GM12878 (cell line): Measurements from ENCODE around the gene AUNIP. TPM values are rescaled to one million over a fixed set of nuclear protein-coding genes. Genes with fewer than 3 reads are reported as not detected.

Experiments used
- ATAC-seq: fragments of 200-7000 bp; cut with Tn5 transposase; 3 replicates; pipeline ENCODE4 v1.9.1; 2020; ENCODE audit warnings: mild to moderate bottlenecking, moderate library complexity
- BruUV-seq: library from RNA; stranded (reverse); fragments of 400-500 nt; replicated peaks from 2 replicates; lab custom pipeline; 2021; lab: Mats Ljungman, UMichigan
- CTCF ChIA-PET: fragments of 300-600 bp; sonication (Branson Sonifier 250); formaldehyde crosslinking; extraction: SDS; loops from one replicate; lab custom pipeline; 2021; ENCODE audit warnings: inconsistent platforms; lab: Yijun Ruan, JAX
- POLR2A ChIA-PET: fragments of 350-600 bp; formaldehyde crosslinking; extraction: SDS; loops from one replicate; lab custom pipeline; 2021; ENCODE audit warnings: inconsistent platforms; lab: Charles Lee
- RAD21 ChIA-PET: fragments of 300-600 bp; sonication (Branson Sonifier 250); formaldehyde crosslinking; loops from one replicate; lab custom pipeline; 2023; ENCODE audit warnings: antibody characterized with exemption; ENCODE audit not compliant: unreplicated experiment; lab: Charles Lee
- SMC1A ChIA-PET: fragments of 300-600 bp; sonication (Branson Sonifier 250); formaldehyde crosslinking; loops from one replicate; lab custom pipeline; 2023; ENCODE audit not compliant: unreplicated experiment, uncharacterized antibody; lab: Charles Lee
- DNase-seq: peaks from one replicate; pipeline ENCODE4 v3.0.0-alpha.2; 2011; ENCODE audit warnings: low read depth, low spot score
- FAIRE-seq: peaks from 3 replicates; lab custom pipeline; 2011; peaks lifted over from hg19 to GRCh38; lab: Jason Lieb, UNC
- H2AFZ ChIP-seq: 2 replicates; pipeline ENCODE4 v1.6.0; 2011; ENCODE audit warnings: low read depth, low read length, control low read depth; ENCODE audit not compliant: control insufficient read depth
- H3K27ac ChIP-seq: 2 replicates; pipeline ENCODE4 v1.5.1; 2011; ENCODE audit warnings: control low read depth; ENCODE audit not compliant: control insufficient read depth, insufficient read depth
- H3K27me3 ChIP-seq, 2 experiments: replicated peaks in 1 of 2; 2 replicates each; pipeline versions ENCODE4 v1.6.0 to v1.6.1; 2011; ENCODE audit warnings: low read length in 1 of 2; ENCODE audit not compliant: control insufficient read depth in 2 of 2, insufficient read depth in 2 of 2
- H3K36me3 ChIP-seq, 2 experiments: 2 replicates each; pipeline ENCODE4 v1.5.1; 2011; ENCODE audit warnings: low read length in 1 of 2; ENCODE audit not compliant: control insufficient read depth in 2 of 2, insufficient read depth in 2 of 2
- H3K4me1 ChIP-seq: 2 replicates; pipeline ENCODE4 v1.6.1; 2011; ENCODE audit warnings: mild to moderate bottlenecking, low read length, moderate library complexity, mixed read lengths; ENCODE audit not compliant: control insufficient read depth, insufficient read depth
- H3K4me2 ChIP-seq: 2 replicates; pipeline ENCODE4 v1.6.0; 2011; ENCODE audit warnings: control low read depth; ENCODE audit not compliant: control insufficient read depth, insufficient read depth
- H3K4me3 ChIP-seq: fragments of 200-600 bp; sonication (generic); 2 replicates; pipeline ENCODE4 v1.5.1; 2016
- H3K79me2 ChIP-seq: 2 replicates; pipeline ENCODE4 v1.6.0; 2011; ENCODE audit warnings: low read length; ENCODE audit not compliant: control insufficient read depth, insufficient read depth
- H3K9ac ChIP-seq: 2 replicates; pipeline ENCODE4 v1.8.0; 2011; ENCODE audit warnings: low read length, control low read depth, mixed read lengths; ENCODE audit not compliant: control insufficient read depth, insufficient read depth
- H3K9me3 ChIP-seq: replicated peaks from 3 replicates; pipeline ENCODE4 v1.5.1; 2011; ENCODE audit warnings: mild to moderate bottlenecking, low read length; ENCODE audit not compliant: control insufficient read depth, insufficient read depth
- H4K20me1 ChIP-seq: 2 replicates; pipeline ENCODE4 v1.6.0; 2011; ENCODE audit not compliant: control insufficient read depth, insufficient read depth
- ATF7 ChIP-seq: fragments of 450-650 bp; IDR thresholded peaks from 2 replicates; pipeline ENCODE4 v1.6.1; 2016; ENCODE audit warnings: low read depth, mild to moderate bottlenecking
- BHLHE40 ChIP-seq, 2 experiments: fragments of 450-650 bp in 1 of 2; IDR thresholded peaks; 2 replicates each; pipeline ENCODE4 v1.6.1; 2011 to 2017; ENCODE audit warnings: low read depth in 2 of 2, borderline replicate concordance in 1 of 2, improper control_type of control experiment in 1 of 2, low read length in 1 of 2, mild to moderate bottlenecking in 1 of 2
- CHD2 ChIP-seq: IDR thresholded peaks from 2 replicates; pipeline ENCODE4 v1.6.1; 2011; ENCODE audit warnings: low read depth, low read length, improper control_type of control experiment, borderline replicate concordance
- ESRRA ChIP-seq: IDR thresholded peaks from 2 replicates; pipeline ENCODE4 v1.6.1; 2012; ENCODE audit warnings: mild to moderate bottlenecking, low read length, improper control_type of control experiment
- FOXK2 ChIP-seq: fragments of 450-650 bp; IDR thresholded peaks from 2 replicates; pipeline ENCODE4 v1.6.1; 2017; ENCODE audit warnings: mild to moderate bottlenecking, moderate library complexity
- KDM1A ChIP-seq: fragments of 200-600 bp; sonication (generic); IDR thresholded peaks from 2 replicates; pipeline ENCODE4 v1.6.1; 2016; ENCODE audit warnings: borderline replicate concordance
- MEF2B ChIP-seq: fragments of 450-650 bp; IDR thresholded peaks from 2 replicates; pipeline ENCODE4 v1.6.1; 2018; ENCODE audit warnings: mild to moderate bottlenecking, moderate library complexity; ENCODE audit not compliant: partially characterized antibody, poor library complexity, severe bottlenecking
- NBN ChIP-seq: fragments of 450-650 bp; IDR thresholded peaks from 2 replicates; pipeline ENCODE4 v1.6.1; 2016
- NR2C1 ChIP-seq: fragments of 450-650 bp; IDR thresholded peaks from 2 replicates; pipeline ENCODE4 v1.6.1; 2017; ENCODE audit warnings: antibody characterized with exemption, mild to moderate bottlenecking, moderate library complexity
- POU2F2 ChIP-seq: IDR thresholded peaks from 3 replicates; pipeline ENCODE4 v1.6.1; 2011; ENCODE audit warnings: low read depth, mild to moderate bottlenecking, low read length, borderline replicate concordance
- RUNX3 ChIP-seq: IDR thresholded peaks from 2 replicates; pipeline ENCODE4 v1.6.1; 2012; ENCODE audit warnings: low read length, inconsistent platforms
- SMAD1 ChIP-seq: fragments of 450-650 bp; IDR thresholded peaks from 2 replicates; pipeline ENCODE4 v1.6.1; 2018; ENCODE audit warnings: mild to moderate bottlenecking, low read depth; ENCODE audit not compliant: partially characterized antibody
- SP1 ChIP-seq: IDR thresholded peaks from one replicate; pipeline ENCODE4 v1.6.1; 2011; ENCODE audit warnings: low read depth, low read length
- WGBS: methylation state at CpG from one replicate; pipeline ENCODE4 v1.1.6; 2016; ENCODE audit warnings: low lambda C conversion rate; ENCODE audit not compliant: insufficient replicate concordance, insufficient coverage; ENCODE audit errors: missing lambda C conversion rate; 5-methylcytosine and 5-hydroxymethylcytosine counted together
- in situ Hi-C: fragments of 300-500 bp; cut with MboI; formaldehyde crosslinking; loops from 9 replicates; pipeline ENCODE4 v1.14.3; 2018; ENCODE audit warnings: mixed read lengths
- intact Hi-C: fragments of 100-400 bp; cut with micrococcal nuclease; formaldehyde crosslinking; loops from one replicate; pipeline ENCODE4 v1.14.2; 2022; ENCODE audit not compliant: unreplicated experiment
- polyA plus RNA-seq, 11 experiments: library from polyadenylated mRNA; depleted of rRNA in 4 of 11; unstranded in 6 of 11; stranded (reverse) in 5 of 11; fragments of >200 nt; fragmentation: Nextera tagmentation in 4 of 11; fragmentation: Illumina TruSeq in 1 of 11; extraction: Ambion mirVana in 4 of 11; extraction: Trizol in 1 of 11; gene quantifications; 1 replicate in 1 of 11; 2 replicates in 10 of 11; pipeline versions ENCODE4 v1.2.1 to v1.2.3, GENCODE V29; 2011 to 2016; ENCODE audit warnings: inconsistent platforms in 2 of 11, missing spikeins in 2 of 11, low read depth in 1 of 11
- total RNA-seq, 4 experiments: library from RNA; depleted of rRNA in 3 of 4; stranded (reverse); fragments of >200 nt in 3 of 4; fragmentation: Illumina TruSeq in 1 of 4; extraction: Trizol in 1 of 4; gene quantifications; 2 replicates each; pipeline versions ENCODE4 v1.2.1 to v1.2.3, GENCODE V29; 2013 to 2021
- TF ChIP-seq, protein P1 (sequence below): fragments of 450-650 bp; IDR thresholded peaks from 2 replicates; pipeline ENCODE4 v1.6.1; 2018; ENCODE audit warnings: borderline replicate concordance, mild to moderate bottlenecking; ENCODE audit not compliant: partially characterized antibody
- TF ChIP-seq, protein P2 (sequence below): IDR thresholded peaks from 2 replicates; pipeline ENCODE4 v1.6.1; 2012; ENCODE audit warnings: low read depth, low read length, improper control_type of control experiment
- TF ChIP-seq, protein P3 (sequence below): fragments of 450-650 bp; conservative IDR thresholded peaks from 2 replicates; pipeline ENCODE4 v1.6.1; 2017; ENCODE audit warnings: mild to moderate bottlenecking, moderate library complexity
- TF ChIP-seq, protein P4 (sequence below): fragments of 450-650 bp; IDR thresholded peaks from 2 replicates; pipeline ENCODE4 v1.6.1; 2017; ENCODE audit warnings: low read depth, mild to moderate bottlenecking, moderate library complexity

The AUNIP gene
- total and polyA plus RNA-seq, 10 of the 15 experiments (the other 5 are each of a cell fraction or from before 2014, with no cell fraction given): 3.9 to 20.0 (median 12.7) TPM

DNA sequence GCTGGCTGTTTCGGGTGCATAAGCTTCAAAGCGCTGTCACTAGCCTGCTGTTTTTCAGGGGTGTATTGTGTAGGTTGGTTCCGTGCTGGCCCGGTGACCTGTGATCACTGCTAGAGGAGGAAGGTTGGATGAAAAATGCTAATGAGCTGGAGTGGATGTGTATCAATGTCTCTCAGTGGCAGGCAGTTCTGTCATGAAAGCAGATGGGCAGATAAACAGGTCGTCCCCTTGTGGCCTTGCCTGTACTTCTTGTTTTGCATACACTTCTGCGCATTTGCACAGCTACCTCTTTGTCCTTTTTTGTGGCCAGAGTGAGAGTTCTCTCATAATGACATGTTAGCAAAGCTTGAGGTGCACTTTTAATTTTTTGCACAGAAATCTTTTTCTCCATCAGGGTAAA lies 56.3 kb downstream of the AUNIP start:
- in situ Hi-C loops: loop anchor here (25.0 kb wide), 1 partner anchor 391 kb away; the partner anchor contains the start of gene RHCE
- Histone ChIP-seq H3K27me3 (no peaks in the 10 kb centered on the region), H3K4me1 (peaks cover 33% of the 10 kb centered on the region)
- TF ChIP-seq FOXK2: 0 out of 2 replicates have a peak, but pooled peaks have one; percentile 16
- no peak for TF ChIP-seq NR2C1
- TF ChIP-seq ESRRA: no peak
- TF ChIP-seq NBN: 0 out of 2 replicates have a peak, but pooled peaks have one; percentile 13
- TF ChIP-seq KDM1A: no peak
- peak; percentile 16 for TF ChIP-seq SP1
- TF ChIP-seq, protein P1, sequence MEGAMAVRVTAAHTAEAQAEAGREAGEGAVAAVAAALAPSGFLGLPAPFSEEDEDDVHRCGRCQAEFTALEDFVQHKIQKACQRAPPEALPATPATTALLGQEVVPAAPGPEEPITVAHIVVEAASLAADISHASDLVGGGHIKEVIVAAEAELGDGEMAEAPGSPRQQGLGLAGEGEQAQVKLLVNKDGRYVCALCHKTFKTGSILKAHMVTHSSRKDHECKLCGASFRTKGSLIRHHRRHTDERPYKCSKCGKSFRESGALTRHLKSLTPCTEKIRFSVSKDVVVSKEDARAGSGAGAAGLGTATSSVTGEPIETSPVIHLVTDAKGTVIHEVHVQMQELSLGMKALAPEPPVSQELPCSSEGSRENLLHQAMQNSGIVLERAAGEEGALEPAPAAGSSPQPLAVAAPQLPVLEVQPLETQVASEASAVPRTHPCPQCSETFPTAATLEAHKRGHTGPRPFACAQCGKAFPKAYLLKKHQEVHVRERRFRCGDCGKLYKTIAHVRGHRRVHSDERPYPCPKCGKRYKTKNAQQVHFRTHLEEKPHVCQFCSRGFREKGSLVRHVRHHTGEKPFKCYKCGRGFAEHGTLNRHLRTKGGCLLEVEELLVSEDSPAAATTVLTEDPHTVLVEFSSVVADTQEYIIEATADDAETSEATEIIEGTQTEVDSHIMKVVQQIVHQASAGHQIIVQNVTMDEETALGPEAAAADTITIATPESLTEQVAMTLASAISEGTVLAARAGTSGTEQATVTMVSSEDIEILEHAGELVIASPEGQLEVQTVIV: no peak
- TF ChIP-seq ATF7: peak; percentile 28; the same call in 1 of the 2 replicates
- peak in 1 of 2 experiments; percentile 9; a peak in 1 of 4 replicates for TF ChIP-seq BHLHE40 (IDR thresholded peaks at IDR 0.05; ENCODE audit: borderline replicate concordance in 1 of 2, low read depth in 2 of 2, low read length in 1 of 2)
- TF ChIP-seq, protein P2, sequence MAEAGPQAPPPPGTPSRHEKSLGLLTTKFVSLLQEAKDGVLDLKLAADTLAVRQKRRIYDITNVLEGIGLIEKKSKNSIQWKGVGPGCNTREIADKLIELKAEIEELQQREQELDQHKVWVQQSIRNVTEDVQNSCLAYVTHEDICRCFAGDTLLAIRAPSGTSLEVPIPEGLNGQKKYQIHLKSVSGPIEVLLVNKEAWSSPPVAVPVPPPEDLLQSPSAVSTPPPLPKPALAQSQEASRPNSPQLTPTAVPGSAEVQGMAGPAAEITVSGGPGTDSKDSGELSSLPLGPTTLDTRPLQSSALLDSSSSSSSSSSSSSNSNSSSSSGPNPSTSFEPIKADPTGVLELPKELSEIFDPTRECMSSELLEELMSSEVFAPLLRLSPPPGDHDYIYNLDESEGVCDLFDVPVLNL: no peak
- TF ChIP-seq POU2F2: peak; percentile 91; the same call in 2 of the 3 replicates
- TF ChIP-seq, protein P3, sequence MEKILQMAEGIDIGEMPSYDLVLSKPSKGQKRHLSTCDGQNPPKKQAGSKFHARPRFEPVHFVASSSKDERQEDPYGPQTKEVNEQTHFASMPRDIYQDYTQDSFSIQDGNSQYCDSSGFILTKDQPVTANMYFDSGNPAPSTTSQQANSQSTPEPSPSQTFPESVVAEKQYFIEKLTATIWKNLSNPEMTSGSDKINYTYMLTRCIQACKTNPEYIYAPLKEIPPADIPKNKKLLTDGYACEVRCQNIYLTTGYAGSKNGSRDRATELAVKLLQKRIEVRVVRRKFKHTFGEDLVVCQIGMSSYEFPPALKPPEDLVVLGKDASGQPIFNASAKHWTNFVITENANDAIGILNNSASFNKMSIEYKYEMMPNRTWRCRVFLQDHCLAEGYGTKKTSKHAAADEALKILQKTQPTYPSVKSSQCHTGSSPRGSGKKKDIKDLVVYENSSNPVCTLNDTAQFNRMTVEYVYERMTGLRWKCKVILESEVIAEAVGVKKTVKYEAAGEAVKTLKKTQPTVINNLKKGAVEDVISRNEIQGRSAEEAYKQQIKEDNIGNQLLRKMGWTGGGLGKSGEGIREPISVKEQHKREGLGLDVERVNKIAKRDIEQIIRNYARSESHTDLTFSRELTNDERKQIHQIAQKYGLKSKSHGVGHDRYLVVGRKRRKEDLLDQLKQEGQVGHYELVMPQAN: no peak
- TF ChIP-seq, protein P4, sequence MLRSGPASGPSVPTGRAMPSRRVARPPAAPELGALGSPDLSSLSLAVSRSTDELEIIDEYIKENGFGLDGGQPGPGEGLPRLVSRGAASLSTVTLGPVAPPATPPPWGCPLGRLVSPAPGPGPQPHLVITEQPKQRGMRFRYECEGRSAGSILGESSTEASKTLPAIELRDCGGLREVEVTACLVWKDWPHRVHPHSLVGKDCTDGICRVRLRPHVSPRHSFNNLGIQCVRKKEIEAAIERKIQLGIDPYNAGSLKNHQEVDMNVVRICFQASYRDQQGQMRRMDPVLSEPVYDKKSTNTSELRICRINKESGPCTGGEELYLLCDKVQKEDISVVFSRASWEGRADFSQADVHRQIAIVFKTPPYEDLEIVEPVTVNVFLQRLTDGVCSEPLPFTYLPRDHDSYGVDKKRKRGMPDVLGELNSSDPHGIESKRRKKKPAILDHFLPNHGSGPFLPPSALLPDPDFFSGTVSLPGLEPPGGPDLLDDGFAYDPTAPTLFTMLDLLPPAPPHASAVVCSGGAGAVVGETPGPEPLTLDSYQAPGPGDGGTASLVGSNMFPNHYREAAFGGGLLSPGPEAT: no peak
- 0 out of 2 replicates have a peak, but pooled peaks have one; percentile 17 for TF ChIP-seq CHD2
- TF ChIP-seq RUNX3: peak; percentile 64
- TF ChIP-seq MEF2B: no peak
- no peak for TF ChIP-seq SMAD1

More for the DNA sequence above, 56.3 kb downstream of the AUNIP start:
- no TSS peak for BruUV-seq
- Histone ChIP-seq H2AFZ (no peak overlapping the region), H3K9me3 (no peaks in the 10 kb centered on the region; the same call in 2 of the 3 replicates), H4K20me1 (no peaks in the 10 kb centered on the region), H3K4me2 (peak overlapping the region; percentile 78), H3K9ac (no peak overlapping the region), H3K36me3 (no peaks in the 10 kb centered on the region), H3K79me2 (no peaks in the 10 kb centered on the region), H3K27ac (no peak overlapping the region), H3K4me3 (no peak overlapping the region)
- intact Hi-C loops: loop anchor here (5.0 to 10.0 kb wide), 2 partner anchors 126 to 558 kb away; partner anchors contain the start of gene RSRP1
- FAIRE-seq (peak; percentile 71), ATAC-seq (peak; percentile 75), DNase-seq (no peak)
- ChIA-PET RAD21 (interaction anchor here (1.1 to 2.3 kb wide), 4 partner anchors 17 to 315 kb away, joined by 3 to 6 read pairs (median 4); partner anchors contain the start of gene MTFR1L), SMC1A (interaction anchor here (0.8 to 2.2 kb wide), 6 partner anchors 12 to 368 kb away, joined by 3 to 7 read pairs (median 3); no protein-coding TSS in a partner anchor), CTCF (interaction anchor here (0.9 to 8.4 kb wide), 6 partner anchors 8 to 282 kb away, joined by 3 to 63 read pairs (median 8); no protein-coding TSS in a partner anchor), POLR2A (interaction anchor here (0.6 to 1.6 kb wide), 4 partner anchors 17 to 259 kb away, joined by 3 to 6 read pairs (median 4); partner anchors contain the start of genes LDLRAP1 and MTFR1L)
- WGBS: 9% methylated on average over 6 of the region's 6 CpGs
